Measurements from ENCODE around the gene AGO1.
"Not testable (repeated sequence)": the region's sequence is repeated elsewhere in the genome, so short reads cannot be mapped to it uniquely, and the experiment has no call there.

Gene AGO1

GRCh38 chr1:35923791-35924221 lies 40.8 kb downstream of the AGO1 start:
- no peak for DNase-seq (ENCODE audit: low spot score)

GRCh38 chr1:35924838-35925237 lies 41.8 kb downstream of the AGO1 start:
- no peak for DNase-seq (ENCODE audit: low spot score)

DNA sequence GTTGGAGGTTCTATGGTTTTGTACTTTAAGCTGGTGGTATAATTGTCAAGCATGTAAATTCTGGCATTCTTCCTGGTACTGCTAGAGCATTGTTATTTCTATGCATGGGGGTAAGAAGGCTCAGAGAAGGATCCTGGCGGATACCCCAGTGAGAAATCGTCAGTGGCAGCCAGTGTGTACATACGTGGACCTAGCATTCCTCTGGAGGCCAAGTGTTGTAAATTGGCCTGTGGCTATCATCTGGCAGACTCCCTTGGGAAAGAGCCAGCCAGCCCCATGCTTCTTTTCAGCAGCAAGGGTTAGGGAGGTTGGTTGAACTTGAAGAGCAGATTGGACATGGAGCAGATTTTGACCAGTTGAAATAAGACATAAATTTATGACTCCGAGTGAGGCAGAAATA lies 42.7 kb downstream of the AGO1 start:
- no peak for DNase-seq (ENCODE audit: low spot score)

GRCh38 chr1:35927472-35927871 lies 44.5 kb downstream of the AGO1 start:
- DNase-seq (ENCODE audit: low spot score) = no peak

DNA sequence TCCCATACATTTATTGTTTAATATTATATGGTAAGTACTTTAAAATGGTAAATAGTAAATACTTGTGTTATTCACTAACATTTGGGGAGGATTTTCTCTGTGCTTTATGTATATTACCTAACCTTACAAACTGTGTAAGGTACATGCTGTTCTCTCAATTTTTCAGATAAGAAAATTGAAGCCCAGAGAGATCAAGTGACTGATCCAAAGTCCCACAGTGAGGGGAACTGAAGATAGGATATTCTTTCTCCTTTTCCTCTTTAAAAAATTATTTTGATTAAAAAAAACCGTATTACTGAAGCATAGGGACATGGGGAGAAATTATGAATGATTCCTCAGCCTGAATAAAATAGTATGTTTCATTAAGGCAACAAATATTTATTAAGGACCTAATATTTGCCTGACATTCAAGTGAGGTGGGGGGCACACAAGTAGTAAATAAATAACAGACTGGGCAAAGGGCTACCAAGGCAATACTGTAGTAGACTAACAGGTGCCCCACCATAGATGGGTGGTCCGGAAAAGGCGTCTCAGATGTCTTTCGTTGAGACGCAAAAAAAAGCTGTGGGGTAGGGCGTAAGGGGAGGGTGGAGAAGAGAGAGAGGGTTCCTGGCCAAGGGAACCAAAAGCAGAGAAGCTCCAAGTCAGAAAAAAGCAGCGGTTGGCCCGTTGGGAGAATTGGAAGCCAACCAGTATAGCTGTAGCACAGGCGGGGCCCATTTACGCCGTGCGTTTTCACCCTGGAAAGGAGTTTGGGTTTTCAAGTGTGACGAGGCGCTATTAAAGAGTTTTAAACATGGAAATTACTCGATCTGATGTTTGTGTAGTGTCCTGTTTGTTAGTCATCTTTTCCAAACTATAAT lies 47.0 kb downstream of the AGO1 start:
- peak; percentile 11 for DNase-seq (ENCODE audit: low spot score)

DNA sequence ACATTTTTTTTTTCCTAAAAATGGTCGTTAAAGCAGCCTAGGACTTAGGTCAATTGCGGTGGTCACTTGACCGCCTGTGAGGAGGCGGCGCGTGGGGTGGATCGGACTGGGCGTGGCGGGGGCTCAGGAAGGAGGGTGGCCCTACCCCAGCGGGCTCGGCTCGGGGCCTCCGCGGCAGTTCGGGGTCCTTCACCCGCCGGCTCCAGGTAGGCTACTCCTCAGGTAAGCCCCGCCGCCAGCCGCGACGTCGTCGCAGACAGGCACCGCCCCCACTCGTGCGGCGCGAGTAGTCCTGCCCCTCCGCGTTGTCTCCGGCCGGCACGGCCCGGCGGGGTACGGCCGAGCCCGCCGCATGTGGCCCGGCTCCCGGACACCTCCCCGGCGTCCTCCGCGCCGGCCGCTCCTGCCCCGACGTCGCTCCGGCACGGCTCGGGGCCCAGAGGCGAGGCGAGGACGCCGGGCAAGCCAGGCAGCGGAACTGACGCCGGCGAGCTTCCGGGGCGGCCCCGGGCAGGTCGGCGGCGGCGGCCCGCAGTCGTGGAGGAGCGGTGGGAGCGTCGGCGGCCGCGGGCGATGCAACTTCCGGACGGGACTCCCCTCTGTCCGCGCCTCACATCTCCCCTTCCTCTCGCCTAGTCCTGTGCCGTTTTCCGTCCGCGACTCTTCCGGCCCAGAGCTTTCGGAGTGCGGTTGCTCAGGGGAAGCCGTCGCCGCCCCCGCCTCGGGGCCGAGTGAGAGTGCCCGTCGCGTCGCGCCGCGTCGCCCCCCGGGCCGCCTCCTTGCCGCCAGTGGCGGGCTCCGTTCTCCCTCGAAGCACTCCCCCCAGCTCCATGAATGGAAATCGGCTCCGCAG lies 47.8 kb downstream of the AGO1 start, which contains the start of gene AGO3:
TSS of gene AGO3 (plus strand) at position 513 of the 853 bp plus-strand sequence. CDS start at position 835, 322 bp downstream.
- peak; percentile 82 for DNase-seq (ENCODE audit: low spot score)

- DNase-seq (ENCODE audit: low spot score) = peak; percentile 5
Measured at GRCh38 chr1:35931446-35932157, 48.6 kb downstream of the AGO1 start.

- no peak for DNase-seq (ENCODE audit: low spot score)
Measured at GRCh38 chr1:35932158-35932636, 49.2 kb downstream of the AGO1 start.

GRCh38 chr1:35932941-35933340 lies 49.9 kb downstream of the AGO1 start:
- no peak for DNase-seq (ENCODE audit: low spot score)

- DNase-seq (ENCODE audit: low spot score) = no peak
Measured at GRCh38 chr1:35935442-35936388, 52.7 kb downstream of the AGO1 start.

DNA sequence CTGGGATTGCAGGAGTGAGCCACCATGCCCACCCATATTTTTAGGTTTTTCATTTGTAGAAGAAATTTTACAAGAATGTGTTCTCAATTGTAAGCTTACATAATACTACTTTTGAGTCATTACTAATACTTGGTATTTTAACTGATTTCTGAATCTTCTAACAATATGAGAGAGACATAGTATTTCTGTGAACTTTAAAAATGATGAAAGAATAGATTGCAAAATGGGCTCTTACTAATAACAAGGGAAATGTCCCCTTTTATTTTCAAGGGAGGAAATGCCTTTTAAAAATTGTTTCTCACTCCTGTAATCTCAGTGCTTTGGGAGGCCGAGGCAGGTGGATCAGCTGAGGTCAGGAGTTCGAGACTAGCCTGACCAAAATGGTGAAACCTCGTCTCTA lies 53.8 kb downstream of the AGO1 start:
- DNase-seq (ENCODE audit: low spot score) = no peak

GRCh38 chr1:35939484-35939883 lies 56.5 kb downstream of the AGO1 start:
- no peak for DNase-seq (ENCODE audit: low spot score)

DNA sequence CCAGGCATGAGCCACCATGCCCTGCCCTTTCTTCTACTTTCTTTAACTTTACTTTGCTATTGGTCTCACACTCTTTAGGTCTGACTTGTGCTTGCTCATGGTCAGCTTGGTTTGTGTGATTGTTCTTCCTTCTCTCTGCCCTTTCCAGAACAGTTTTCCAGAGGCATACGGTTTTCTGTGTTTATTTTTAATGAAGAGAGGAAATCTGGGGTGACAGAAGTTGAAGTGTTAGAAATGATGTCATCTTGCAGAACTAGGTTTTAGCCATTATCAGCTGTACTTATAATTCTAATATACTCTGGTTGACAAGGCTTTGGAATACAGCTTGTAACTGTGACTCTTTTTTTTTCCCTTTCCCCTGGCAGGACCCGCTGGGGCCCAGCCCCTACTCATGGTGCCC lies 62.3 kb downstream of the AGO1 start:
- DNase-seq (ENCODE audit: low spot score) = no peak

- DNase-seq (ENCODE audit: low spot score) = no peak
Measured at GRCh38 chr1:35947547-35947946, 64.5 kb downstream of the AGO1 start.

DNA sequence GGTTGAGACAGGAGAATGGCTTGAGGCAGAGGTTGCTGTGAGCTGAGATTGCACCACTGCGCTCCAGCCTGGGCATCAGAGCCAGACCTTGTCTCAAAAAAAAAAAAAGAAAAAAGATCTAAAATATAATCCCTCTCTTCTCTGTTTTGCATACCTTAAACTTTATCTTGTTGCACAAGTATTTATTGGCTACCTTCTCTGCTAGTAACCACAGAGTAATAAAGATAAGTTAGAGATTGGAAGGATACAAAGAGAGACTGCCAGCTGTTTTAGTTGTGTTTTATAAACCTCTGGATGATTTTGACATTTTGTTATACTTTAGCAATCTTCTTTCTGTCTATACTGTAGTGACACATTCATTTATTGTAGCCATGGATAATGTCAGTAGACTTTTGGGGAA lies 75.5 kb downstream of the AGO1 start:
- DNase-seq (ENCODE audit: low spot score) = no peak

DNA sequence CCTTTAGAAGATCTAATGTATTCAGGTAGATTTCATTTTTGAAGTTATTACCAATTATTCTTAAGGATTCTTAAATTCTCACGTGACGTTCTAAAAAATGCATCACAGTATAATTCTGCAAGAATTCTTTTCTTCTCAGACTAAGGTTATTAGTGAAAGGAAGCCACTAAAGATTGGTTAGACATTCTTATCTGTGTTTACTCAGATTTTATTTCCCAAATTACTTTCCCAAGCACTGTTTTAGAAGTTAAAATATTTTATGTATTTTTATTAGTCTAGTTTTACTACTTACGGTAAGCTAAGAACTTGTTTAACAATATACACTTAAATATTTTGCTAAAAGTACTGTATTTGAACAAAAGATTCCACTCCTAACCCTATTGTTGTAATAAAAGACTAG lies 76.3 kb downstream of the AGO1 start:
- no peak for DNase-seq (ENCODE audit: low spot score)

- no peak for DNase-seq (ENCODE audit: low spot score)
Measured at GRCh38 chr1:35962952-35963351, 79.9 kb downstream of the AGO1 start.

- DNase-seq (ENCODE audit: low spot score) = not testable (repeated sequence)
Measured at GRCh38 chr1:35964277-35964676, 81.3 kb downstream of the AGO1 start.

DNA sequence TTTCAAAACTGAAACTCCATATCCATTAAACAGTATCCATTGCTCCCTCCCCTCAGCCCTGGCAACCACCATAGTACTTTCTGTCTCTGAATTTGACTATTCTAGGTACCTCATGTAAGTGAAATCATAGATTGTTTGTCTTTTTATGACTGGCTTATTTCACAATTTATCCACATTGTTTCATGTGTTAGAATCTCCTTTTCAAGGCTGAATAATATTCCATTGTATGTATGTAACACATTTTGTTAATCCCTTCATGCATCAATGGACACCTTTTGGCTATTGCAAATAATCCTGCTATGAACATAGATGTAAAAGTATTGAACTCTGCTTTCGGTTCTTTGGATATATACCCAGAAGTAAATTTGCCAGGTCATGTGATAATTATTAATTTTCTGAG lies 85.4 kb downstream of the AGO1 start:
- no peak for DNase-seq (ENCODE audit: low spot score)

GRCh38 chr1:35971601-35972000 lies 88.6 kb downstream of the AGO1 start:
- no peak for DNase-seq (ENCODE audit: low spot score)

DNA sequence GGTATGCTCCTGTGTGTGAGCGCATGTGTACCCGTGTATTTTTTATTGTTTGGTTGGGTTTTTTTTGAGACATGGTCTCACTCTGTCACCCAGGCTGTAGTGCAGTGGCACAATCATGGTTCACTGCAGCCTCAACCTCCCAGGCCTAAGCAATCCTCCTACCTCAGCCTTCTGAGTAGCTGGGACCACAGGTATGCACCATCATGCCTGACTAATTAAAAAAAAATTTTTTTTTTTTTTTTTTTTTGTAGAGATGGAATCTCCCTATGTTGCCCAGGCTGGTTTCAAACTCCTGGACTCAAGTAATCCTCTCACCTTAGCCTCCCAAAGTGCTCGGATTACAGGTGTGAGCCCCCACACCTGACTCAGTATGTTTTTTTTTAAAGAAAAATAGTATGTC lies 89.6 kb downstream of the AGO1 start:
- not testable (repeated sequence) for DNase-seq (ENCODE audit: low spot score)

Data from CD4-positive, alpha-beta T cell treated with Interleukin-6 at 100 ng/mL for 8 hours (primary cell).